GM23248 (cell line): ENCODE data around the gene FER.

Experiments
- EZH2 ChIP-seq: fragments of 200-600 bp; sonication (generic); IDR thresholded peaks from 2 replicates; pipeline ENCODE4 v1.6.1; 2018; ENCODE audit warnings: antibody characterized with exemption, mild to moderate bottlenecking; ENCODE audit not compliant: insufficient read depth, poor library complexity, severe bottlenecking
- EZH2phosphoT487 ChIP-seq: fragments of 200-600 bp; sonication (generic); IDR thresholded peaks from 2 replicates; pipeline ENCODE4 v1.6.1; 2018; ENCODE audit warnings: antibody characterized with exemption, moderate library complexity, mild to moderate bottlenecking, low read depth; ENCODE audit not compliant: insufficient read depth

GRCh38 chr5:108730617-108731340 lies 16.9 kb upstream of the FER start:
- TF ChIP-seq EZH2 (no peak), EZH2phosphoT487 (no peak)
